Smooth muscle cell (in vitro differentiated cells): ENCODE measurements around the gene HOXD8. TPM values are rescaled to one million over a fixed set of nuclear protein-coding genes. Genes with fewer than 3 reads are reported as not detected.
A peak's percentile ranks its signal among the peaks of the same experiment; 100 is the strongest.

Source experiments
- DNase-seq: peaks from one replicate; lab custom pipeline; 2025; ENCODE audit not compliant: unreplicated experiment; lab: John Stamatoyannopoulos, UW
- H2AFZ ChIP-seq: fragments of 200-600 bp; sonication (generic); 2 replicates; pipeline ENCODE4 v1.6.0; 2016; ENCODE audit warnings: antibody characterized with exemption, low read depth, mild to moderate bottlenecking
- H3F3A ChIP-seq: fragments of 200-600 bp; sonication (generic); 2 replicates; pipeline ENCODE4 v1.6.0; 2017; ENCODE audit warnings: antibody characterized with exemption, low read depth
- H3K27ac ChIP-seq: fragments of 200-600 bp; sonication (generic); 2 replicates; pipeline ENCODE4 v1.5.1; 2016; ENCODE audit warnings: low read depth, mild to moderate bottlenecking
- H3K27me3 ChIP-seq: fragments of 200-600 bp; sonication (generic); 2 replicates; pipeline ENCODE4 v1.6.1; 2016; ENCODE audit warnings: low read depth, mild to moderate bottlenecking
- H3K36me3 ChIP-seq: fragments of 200-600 bp; sonication (generic); 2 replicates; pipeline ENCODE4 v1.5.1; 2016; ENCODE audit warnings: low read depth
- H3K4me1 ChIP-seq: fragments of 200-600 bp; sonication (generic); 2 replicates; pipeline ENCODE4 v1.5.1; 2016; ENCODE audit warnings: low read depth
- H3K4me2 ChIP-seq: fragments of 200-600 bp; sonication (generic); 2 replicates; pipeline ENCODE4 v1.6.0; 2016; ENCODE audit warnings: mild to moderate bottlenecking
- H3K4me3 ChIP-seq: fragments of 200-600 bp; sonication (generic); 2 replicates; pipeline ENCODE4 v1.5.1; 2016; ENCODE audit warnings: mild to moderate bottlenecking
- H3K79me2 ChIP-seq: fragments of 200-600 bp; sonication (generic); 2 replicates; pipeline ENCODE4 v1.6.0; 2016; ENCODE audit warnings: low read depth, mild to moderate bottlenecking
- H3K9ac ChIP-seq: fragments of 200-600 bp; sonication (generic); 2 replicates; pipeline ENCODE4 v1.6.0; 2016; ENCODE audit warnings: low read depth
- H3K9me3 ChIP-seq: fragments of 200-600 bp; sonication (generic); replicated peaks from 2 replicates; pipeline ENCODE4 v1.5.1; 2016; ENCODE audit warnings: low read depth
- H4K20me1 ChIP-seq: fragments of 200-600 bp; sonication (generic); 2 replicates; pipeline ENCODE4 v1.6.0; 2016; ENCODE audit warnings: low read depth
- CTCF ChIP-seq: fragments of 200-600 bp; sonication (generic); IDR thresholded peaks from 2 replicates; pipeline ENCODE4 v1.5.1; 2017; ENCODE audit warnings: borderline replicate concordance, mild to moderate bottlenecking, antibody characterized with exemption; ENCODE audit not compliant: insufficient read depth, poor library complexity, severe bottlenecking
- WGBS: methylation state at CpG from one replicate; pipeline ENCODE4 v1.1.7; 2016; ENCODE audit warnings: low lambda C conversion rate; 5-methylcytosine and 5-hydroxymethylcytosine counted together
- polyA plus RNA-seq: library from polyadenylated mRNA; unstranded; fragments of >200 nt; fragmentation: Nextera tagmentation; extraction: Ambion mirVana; gene quantifications from 2 replicates; pipeline ENCODE4 v1.2.1, GENCODE V29; 2016
- total RNA-seq: library from RNA; depleted of rRNA; stranded (reverse); fragments of >200 nt; gene quantifications from 2 replicates; pipeline ENCODE4 v1.2.3, GENCODE V29; 2014

The HOXD8 gene
- total and polyA plus RNA-seq, 2 experiments from 2014 or later, result 0.13 TPM; not detected in 1

GRCh38 chr2:176134035-176134434 is 4.5 kb downstream of the HOXD8 start:
- H3K9me3 ChIP-seq, result no peaks in the 10 kb centered on the region
- H2AFZ ChIP-seq, result no peak overlapping the region
- H3K4me2 ChIP-seq, result no peak overlapping the region
- DNase-seq, result no peak
- H3K9ac ChIP-seq, result no peak overlapping the region
- peaks cover 7% of the 10 kb centered on the region for H3K4me1 ChIP-seq
- peaks cover 98% of the 10 kb centered on the region for H3K27me3 ChIP-seq
- WGBS, result 26% methylated on average over 4 of the region's 4 CpGs
- no peaks in the 10 kb centered on the region for H4K20me1 ChIP-seq
- TF ChIP-seq CTCF, result no peak
- no peak overlapping the region for H3K4me3 ChIP-seq
- no peaks in the 10 kb centered on the region for H3K36me3 ChIP-seq
- no peak overlapping the region for H3K27ac ChIP-seq
- H3F3A ChIP-seq, result no peaks in the 10 kb centered on the region
- H3K79me2 ChIP-seq, result no peaks in the 10 kb centered on the region

- Histone ChIP-seq H3K4me3 (no peak overlapping the region), H3F3A (no peaks in the 10 kb centered on the region), H3K9me3 (no peaks in the 10 kb centered on the region), H3K4me2 (no peak overlapping the region), H3K79me2 (no peaks in the 10 kb centered on the region), H4K20me1 (no peaks in the 10 kb centered on the region), H3K9ac (no peak overlapping the region), H3K27ac (no peak overlapping the region), H3K27me3 (peaks cover 98% of the 10 kb centered on the region), H2AFZ (no peak overlapping the region), H3K36me3 (no peaks in the 10 kb centered on the region), H3K4me1 (no peaks in the 10 kb centered on the region)
- no peak for TF ChIP-seq CTCF
- DNase-seq, result no peak
Observed at GRCh38 chr2:176135035-176135440, 5.5 kb downstream of the HOXD8 start.

- H3K9me3 ChIP-seq, result no peaks in the 10 kb centered on the region
- H3K4me3 ChIP-seq, result peak overlapping the region; percentile 65
- no peaks in the 10 kb centered on the region for H3K79me2 ChIP-seq
- WGBS, result 2% methylated on average over 63 of the region's 71 CpGs
- no peaks in the 10 kb centered on the region for H3K36me3 ChIP-seq
- H3K4me2 ChIP-seq, result peak overlapping the region; percentile 94
- TF ChIP-seq CTCF, result no peak
- no peak overlapping the region for H3K9ac ChIP-seq
- no peaks in the 10 kb centered on the region for H4K20me1 ChIP-seq
- H3F3A ChIP-seq, result no peaks in the 10 kb centered on the region
- H3K27me3 ChIP-seq, result peaks cover 95% of the 10 kb centered on the region
- H2AFZ ChIP-seq, result peak overlapping the region; percentile 88
- DNase-seq, result no peak
- no peak overlapping the region for H3K27ac ChIP-seq
- no peaks in the 10 kb centered on the region for H3K4me1 ChIP-seq
Observed at GRCh38 chr2:176136374-176137251, 7.1 kb downstream of the HOXD8 start.

GRCh38 chr2:176137252-176137580 is 7.7 kb downstream of the HOXD8 start:
- Histone ChIP-seq H3K27ac (no peak overlapping the region), H3K4me2 (peak overlapping the region; percentile 94), H3K79me2 (no peaks in the 10 kb centered on the region), H3K36me3 (no peaks in the 10 kb centered on the region), H3K9ac (no peak overlapping the region), H3K4me3 (no peak overlapping the region), H2AFZ (no peak overlapping the region), H3K27me3 (peaks cover 95% of the 10 kb centered on the region), H3K4me1 (no peaks in the 10 kb centered on the region), H3F3A (no peaks in the 10 kb centered on the region), H3K9me3 (no peaks in the 10 kb centered on the region), H4K20me1 (no peaks in the 10 kb centered on the region)
- no peak for DNase-seq
- no peak for TF ChIP-seq CTCF
- 20% methylated on average over 2 of the region's 2 CpGs for WGBS
